ENCODE results near the gene GAREM2. TPM values are rescaled to one million over a fixed set of nuclear protein-coding genes. Genes with fewer than 3 reads are reported as not detected.

Gene GAREM2
- total and polyA plus RNA-seq, 12 donors: 0.55 to 2.3 (median 1.1) TPM

- WGBS, 2 donors: 52 to 67% methylated on average over 12 of the region's 12 CpGs
- no peak overlapping the region for H3K4me3 ChIP-seq
- DNase-seq: no peak
- intact Hi-C loops (cut with DNase I): no loop called here
- no peak for ATAC-seq
- no peaks in the 10 kb centered on the region for H3K27me3 ChIP-seq
- H3K4me1 ChIP-seq: peaks cover 0 to 15% (median 4%) of the 10 kb centered on the region in 9 donors
- no peak for TF ChIP-seq CTCF (IDR thresholded peaks at IDR 0.05)
- no peaks in the 10 kb centered on the region for H3K9me3 ChIP-seq
- H3K36me3 ChIP-seq: peaks cover 0 to 100% (median 80%) of the 10 kb centered on the region in 9 donors
- H3K27ac ChIP-seq: no peak overlapping the region
Measured at GRCh38 chr2:26195040-26195984, 22.4 kb downstream of the GAREM2 start.

- ATAC-seq: peak in 3 of 8 donors; percentile 32 to 45 (median 35)
- DNase-seq: no peak
- intact Hi-C loops (cut with DNase I): no loop called here
- 72 to 77% methylated on average over 9 of the region's 9 CpGs for WGBS, 2 donors
- Histone ChIP-seq H3K27me3 (no peaks in the 10 kb centered on the region), H3K4me3 (no peak overlapping the region), H3K9me3 (no peaks in the 10 kb centered on the region), H3K36me3 (peaks cover 0 to 100% (median 78%) of the 10 kb centered on the region in 9 donors), H3K27ac (peak overlapping the region in 1 of 10 donors; percentile 5), H3K4me1 (peaks cover 0 to 15% (median 4%) of the 10 kb centered on the region in 9 donors)
- no peak for TF ChIP-seq CTCF (IDR thresholded peaks at IDR 0.05)
Measured at GRCh38 chr2:26196683-26197418, 24.0 kb downstream of the GAREM2 start.

DNA sequence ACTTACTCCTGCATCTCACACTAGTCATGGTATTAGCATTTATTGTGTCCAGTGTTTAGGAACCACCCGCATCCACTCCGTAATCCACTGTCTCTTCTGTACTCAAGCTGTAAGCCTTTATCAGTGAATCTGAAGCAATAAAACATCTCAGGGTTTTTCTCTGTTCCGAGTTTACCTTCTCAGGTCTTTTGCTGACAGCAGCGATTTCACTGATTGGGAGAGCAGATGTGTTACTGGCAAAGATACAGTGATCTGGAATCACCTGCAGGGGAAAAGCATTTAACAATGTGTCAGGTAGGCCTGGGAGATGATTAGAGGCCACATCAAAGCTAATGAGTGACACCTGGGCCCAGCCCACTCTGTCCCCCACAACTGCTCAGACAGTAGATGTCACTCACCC lies 24.6 kb downstream of the GAREM2 start:
- 96 to 99% methylated on average over 4 of the region's 4 CpGs for WGBS, 2 donors

More for the DNA sequence above, 24.6 kb downstream of the GAREM2 start:
- intact Hi-C loops (cut with DNase I): no loop called here
- no peaks in the 10 kb centered on the region for H3K9me3 ChIP-seq
- H3K27ac ChIP-seq: no peak overlapping the region
- ATAC-seq (no peak), DNase-seq (no peak)
- no peaks in the 10 kb centered on the region for H3K27me3 ChIP-seq
- TF ChIP-seq CTCF (IDR thresholded peaks at IDR 0.05): no peak
- peaks cover 0 to 15% (median 4%) of the 10 kb centered on the region in 9 donors for H3K4me1 ChIP-seq
- no peak overlapping the region for H3K4me3 ChIP-seq
- peaks cover 0 to 100% (median 83%) of the 10 kb centered on the region in 9 donors for H3K36me3 ChIP-seq

All from heart right ventricle (tissue), 16 donors.